Amniotic epithelial cell (primary cell): ENCODE measurements around the gene TJP2.
A peak's percentile ranks its signal among the peaks of the same experiment; 100 is the strongest.

Experiments
- DNase-seq: peaks from one replicate; pipeline ENCODE4 v3.0.0-alpha.2; 2010; ENCODE audit warnings: low read depth

TJP2 gene

DNA sequence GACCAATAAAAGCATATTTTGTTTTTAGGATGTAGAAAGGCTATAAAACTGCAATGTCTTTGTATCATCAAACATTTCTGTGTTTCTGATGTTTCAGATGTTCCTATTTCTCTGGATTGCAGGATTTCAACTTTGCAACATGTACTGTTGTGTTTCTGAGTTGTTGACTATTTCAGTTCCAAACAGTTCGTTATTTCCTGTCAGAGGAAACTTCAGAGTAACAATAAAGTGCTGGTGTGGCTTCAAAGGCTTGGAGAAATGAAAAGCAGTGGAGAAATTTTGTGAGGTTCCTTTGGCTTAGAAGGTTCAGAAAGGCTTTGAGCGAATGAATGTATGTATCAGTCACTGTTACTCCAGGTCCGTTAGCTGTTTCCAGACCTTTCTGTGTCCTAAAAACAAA lies 17.2 kb downstream of the TJP2 start:
- DNase-seq = no peak

DNA sequence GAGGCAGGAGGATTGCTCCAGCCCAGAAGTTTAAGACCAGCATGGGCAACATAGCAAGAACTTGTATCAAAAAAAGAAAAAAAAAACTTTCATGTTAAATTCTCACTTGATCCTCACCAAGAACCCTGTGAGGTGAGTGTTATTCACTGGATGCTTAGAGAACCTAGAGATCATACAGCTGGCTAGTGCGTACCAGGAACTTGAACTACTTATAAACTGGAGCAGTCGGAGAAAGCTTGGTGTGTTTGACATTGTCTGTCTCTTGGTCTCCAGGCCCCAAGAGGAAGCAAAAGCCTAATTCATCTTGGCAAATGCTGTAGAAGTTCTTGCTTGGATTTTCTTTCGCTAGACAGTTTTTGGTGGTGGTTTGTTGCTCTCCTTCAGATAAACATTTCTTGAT lies 18.1 kb downstream of the TJP2 start:
- no peak for DNase-seq

DNA sequence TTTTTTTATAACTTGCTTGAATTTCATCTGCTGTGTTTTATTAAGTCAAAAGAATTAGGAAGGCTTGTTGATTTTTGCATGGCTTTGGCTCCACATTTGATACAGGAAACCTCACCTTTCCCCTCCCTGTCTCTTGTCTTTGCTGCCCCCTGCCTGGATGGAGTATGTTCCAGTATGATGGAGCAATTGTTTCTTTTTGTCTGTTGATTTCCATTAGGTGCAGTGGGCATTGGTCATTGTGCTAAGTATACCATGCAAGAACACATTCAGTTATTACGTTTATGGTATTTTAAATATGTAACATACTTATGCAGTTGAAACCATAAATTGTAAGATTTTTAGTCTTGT lies 19.6 kb downstream of the TJP2 start:
- DNase-seq = no peak

DNA sequence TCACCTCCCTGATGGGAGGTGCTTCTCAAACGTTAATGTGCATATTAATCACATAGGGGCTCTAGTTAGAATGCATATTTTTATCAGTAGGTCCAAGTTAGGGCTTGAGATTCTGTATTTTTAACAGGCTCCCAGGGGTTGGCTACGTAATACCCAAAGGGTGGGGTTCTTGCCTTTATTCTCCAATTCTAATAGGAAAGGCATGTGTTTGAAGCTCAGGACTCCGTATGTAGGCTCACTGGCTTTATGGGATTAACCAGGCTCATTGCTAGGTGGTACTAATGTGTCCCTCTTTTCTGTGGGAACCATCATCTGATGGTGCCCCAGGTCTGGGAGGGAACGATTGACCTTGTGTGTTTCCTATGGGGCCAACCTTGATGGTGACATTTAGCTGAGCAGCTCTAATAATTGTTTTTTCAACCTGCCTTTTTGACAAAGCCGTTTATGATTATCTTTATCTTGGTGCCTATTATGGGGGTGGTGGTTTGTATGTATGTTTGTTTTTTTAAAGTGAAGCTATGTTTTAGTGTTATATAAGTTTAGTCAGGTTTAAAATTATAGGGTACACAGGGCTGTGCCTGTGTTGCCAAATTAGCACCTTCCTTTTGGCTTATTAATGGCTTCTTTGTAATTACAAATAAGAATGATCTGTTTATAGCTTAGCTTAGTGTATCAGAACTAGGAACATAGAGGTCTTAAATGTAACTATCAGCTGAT lies 20.8 kb downstream of the TJP2 start:
- DNase-seq = no peak

DNA sequence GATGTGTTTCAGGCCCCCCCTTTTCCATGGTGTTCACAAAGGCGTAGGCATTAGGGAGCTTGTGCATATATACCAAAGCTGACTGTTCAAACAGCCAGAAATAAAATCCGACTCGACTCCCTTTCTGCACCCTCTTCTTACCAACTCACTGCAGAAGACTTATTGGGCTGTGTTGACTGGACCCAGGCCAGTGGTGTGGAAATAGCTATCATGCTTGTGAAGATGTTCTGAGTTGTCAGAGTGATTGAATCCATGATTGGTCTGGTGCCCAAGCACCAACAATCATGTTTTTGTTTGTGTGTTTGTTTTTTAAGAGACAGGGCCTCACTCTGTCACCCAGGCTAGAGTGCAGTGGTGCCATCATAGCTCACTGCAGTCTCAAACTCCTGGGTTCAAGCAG lies 21.6 kb downstream of the TJP2 start:
- DNase-seq = peak; percentile 27

DNA sequence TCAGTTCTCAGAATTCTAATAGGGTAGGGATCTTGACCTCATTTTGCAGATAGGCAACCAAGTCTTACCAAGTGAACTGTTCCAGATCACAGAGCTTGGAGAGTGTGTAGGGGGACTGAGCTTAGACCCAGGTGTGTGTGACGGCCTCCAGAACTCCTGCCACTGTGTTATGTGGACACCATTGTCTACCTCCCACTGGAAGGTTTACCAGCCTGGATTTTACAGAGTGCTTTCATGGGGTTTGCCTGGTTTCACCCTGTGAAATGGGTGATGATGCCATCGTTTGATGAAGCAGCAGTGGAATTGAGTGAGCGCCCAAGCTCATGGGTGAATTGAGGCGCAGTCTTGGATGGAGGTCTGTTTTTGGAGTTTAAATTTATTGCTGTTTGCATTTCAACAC lies 23.6 kb downstream of the TJP2 start:
- DNase-seq = no peak

DNA sequence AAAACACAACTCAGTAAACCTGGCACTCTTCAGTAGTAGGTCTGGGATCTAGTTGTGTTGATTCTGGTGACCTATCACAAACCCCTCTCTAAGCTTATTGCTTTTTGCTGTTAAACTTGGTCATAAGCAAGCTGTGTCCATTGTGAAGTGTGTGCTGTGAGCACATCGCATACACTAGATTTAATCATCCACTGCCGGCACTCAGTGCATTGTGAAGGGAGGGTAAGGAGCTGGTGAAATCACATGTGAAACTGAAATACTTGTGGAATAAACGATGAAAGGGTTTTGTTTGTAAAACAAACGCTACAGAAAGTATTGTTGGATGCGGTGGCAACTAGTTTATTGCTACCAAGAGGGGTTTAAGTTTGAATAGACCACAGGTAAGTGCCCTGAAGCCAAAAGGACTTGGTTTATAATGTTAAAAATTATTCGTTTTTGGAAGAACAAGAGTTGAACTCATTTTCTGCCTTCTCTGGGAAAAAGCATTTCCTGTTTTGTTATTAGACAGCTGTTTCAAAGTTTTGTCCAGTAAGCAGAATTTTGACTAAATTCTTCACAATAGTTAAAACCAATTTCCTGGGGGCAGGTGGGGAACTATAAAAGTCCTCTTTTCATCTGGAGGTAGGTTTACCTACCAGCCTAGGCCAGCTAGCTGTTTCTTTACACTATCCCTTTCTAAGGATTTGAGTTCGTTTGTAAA lies 24.6 kb downstream of the TJP2 start:
- no peak for DNase-seq

DNA sequence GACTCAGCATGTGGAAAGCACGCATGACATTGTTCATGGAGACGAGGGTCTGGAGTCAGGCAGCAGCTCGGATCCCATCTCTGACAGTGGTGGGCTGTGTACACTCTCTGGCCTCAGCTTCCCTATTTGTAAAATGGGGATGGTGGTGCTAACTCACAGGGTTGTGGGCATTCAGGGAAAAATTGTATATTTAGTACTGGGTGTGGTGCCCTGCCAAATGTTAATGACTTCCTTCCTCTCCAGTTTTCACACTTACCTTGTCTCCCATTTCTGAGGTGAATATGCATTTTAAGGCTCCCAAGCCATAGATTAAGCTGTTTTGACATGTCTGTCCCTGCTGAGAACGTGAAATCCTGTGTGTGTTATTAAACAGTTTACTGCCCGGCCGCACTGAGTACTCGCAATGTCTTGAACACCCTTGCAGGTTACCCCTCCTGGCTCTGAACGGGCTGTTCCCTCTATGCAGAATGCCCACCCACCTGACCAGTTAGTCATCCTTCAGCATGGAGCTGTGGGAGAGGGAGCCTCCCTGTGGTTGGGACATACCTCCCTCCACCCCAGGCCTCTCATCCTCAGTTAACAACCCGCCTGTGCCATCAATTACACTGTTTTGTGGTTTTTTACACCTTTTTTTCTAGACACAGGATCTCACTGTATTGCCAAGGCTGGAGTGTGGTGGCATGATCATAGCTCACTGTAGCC lies 25.8 kb downstream of the TJP2 start:
- peak; percentile 85 for DNase-seq

DNA sequence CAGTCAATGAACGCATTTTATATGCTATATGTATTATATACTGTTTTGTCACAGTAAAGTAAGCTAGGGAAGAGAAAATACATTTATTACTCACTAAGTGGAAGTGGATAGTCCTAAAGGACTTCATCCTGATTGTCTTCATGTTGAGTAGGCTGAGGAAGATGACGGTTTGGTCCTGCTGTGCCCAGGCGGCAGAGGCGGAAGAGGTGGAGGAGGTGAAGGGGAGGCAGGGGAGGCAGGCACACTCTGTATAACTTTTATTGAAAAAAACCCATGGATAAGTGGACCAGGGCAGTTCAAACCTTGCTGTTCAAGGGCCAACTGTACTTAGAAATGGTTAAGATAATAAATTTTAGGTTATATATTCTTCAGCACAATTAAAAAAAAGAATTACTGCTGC lies 28.5 kb downstream of the TJP2 start:
- no peak for DNase-seq

DNA sequence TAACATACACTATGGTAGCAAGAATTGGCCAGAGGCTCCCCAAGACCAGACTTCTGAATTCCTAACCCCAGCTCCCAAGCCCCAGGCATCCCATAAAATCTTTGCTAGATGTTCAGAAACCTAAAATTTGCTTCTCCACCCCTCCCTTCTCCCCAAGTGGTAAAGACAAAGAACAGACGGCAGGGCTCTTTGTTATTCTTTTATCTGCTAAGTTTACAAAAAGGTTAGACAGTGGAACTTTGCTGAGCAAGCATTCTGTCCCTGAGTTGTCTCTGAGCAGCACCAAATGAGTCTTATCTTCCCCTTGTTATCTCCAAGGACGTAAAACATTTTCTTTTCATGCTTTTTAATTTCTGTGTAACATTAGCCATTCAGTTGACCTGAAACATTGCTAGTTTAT lies 30.2 kb downstream of the TJP2 start:
- DNase-seq = peak; percentile 68

DNA sequence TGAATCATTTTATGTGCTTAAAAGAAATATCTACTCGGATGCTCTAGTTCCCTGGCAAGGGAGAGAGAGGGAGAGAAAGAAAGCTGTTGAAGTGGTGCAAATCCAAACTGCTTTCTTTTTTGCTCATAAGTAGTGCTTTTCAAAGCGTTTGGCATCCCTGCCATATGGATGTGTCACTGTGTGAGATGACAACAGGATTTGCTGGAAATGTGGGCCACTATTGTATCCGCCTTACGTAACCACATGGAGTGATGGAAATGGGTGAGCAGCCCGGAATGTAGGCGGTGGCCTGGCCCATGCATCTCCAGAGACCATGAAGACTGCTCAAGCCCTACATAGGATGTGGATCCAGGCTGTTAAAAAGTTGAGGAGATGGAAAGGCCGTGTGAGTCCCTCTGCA lies 30.8 kb downstream of the TJP2 start:
- peak; percentile 27 for DNase-seq

DNA sequence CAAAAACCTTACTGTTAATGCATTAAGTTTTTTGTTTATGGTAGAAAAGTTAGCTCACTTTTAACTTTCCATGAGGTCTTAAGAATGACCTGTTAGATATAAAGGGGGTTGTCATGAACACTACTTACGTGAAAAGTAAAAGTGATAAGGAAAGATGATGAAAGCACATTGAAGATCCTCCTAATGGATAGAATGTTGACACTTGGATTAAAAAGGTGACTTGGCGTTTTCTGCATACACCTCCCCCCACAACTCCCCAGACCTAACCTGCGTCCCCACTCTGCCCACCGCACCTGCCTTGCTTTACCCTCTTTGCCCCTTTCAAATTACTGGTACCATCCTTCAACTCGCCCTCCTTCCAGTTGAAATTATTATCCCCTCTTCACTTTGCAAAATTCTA lies 32.0 kb downstream of the TJP2 start:
- no peak for DNase-seq

DNA sequence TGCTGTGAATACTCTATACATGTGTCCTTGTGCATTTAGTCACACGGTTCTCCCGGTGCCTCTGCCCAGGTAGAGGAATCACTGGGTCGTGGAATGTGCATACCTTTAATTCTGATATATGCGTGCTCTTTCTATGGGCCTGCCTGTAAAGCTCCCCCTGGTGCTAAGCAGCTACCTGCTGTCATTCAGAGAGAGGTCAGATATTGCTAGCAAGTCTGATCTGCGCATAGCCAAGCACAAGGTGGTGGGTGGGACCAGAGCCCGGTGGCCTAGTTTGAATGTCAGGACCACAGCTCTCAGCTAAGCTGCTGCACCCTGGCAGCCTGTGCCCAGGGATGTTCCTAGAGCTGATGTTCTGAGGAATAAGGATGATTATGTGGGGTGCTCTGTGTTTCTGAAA lies 33.4 kb downstream of the TJP2 start:
- DNase-seq = no peak

DNA sequence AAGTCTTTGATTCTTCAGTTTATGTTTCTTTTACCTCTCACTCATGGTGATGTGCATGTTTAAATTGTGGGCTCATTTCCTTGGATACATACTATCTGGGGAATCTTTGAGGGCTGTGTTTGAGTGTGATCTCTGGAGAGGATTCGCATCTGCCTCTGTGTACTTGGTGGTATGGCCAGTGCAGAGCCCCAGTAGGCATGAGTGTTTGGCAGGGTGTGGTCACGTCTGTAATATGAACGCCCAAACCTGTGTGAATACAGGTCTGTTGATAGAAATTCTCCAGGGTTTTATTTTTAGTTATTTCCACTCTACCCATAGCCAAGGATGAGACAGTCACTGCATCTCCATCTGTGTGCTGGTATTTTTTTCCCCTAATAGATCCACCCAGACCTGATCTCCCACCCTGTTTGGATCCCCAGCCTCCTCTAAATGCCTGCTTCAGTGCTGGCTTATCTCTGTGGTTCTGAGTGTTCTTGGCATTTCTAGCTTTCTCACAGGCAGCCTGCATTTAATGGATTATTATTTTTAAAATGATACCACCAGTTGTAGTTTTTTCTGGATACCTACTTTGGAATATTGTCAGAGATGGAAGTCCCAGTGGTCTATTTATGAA lies 37.5 kb downstream of the TJP2 start:
- DNase-seq = no peak

DNA sequence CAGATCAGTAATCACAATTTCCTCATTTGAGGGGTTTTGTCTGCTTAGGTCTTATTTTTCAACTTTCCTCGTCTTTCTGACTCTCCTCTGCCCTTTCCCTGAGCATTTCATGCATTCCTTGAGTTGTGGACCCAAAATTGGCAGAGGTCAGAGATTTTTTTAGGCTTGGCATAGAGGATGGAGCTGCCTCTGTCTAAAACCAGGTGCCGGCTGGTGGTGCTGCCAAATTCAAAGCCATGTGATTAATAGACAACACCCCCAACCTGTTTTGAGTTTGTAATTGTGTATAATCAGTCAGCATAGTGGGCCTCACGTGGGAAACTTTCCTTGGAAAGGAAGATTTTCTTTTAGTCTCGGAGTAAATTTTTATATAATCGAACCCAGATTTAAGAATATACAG lies 39.6 kb downstream of the TJP2 start:
- DNase-seq = no peak

DNA sequence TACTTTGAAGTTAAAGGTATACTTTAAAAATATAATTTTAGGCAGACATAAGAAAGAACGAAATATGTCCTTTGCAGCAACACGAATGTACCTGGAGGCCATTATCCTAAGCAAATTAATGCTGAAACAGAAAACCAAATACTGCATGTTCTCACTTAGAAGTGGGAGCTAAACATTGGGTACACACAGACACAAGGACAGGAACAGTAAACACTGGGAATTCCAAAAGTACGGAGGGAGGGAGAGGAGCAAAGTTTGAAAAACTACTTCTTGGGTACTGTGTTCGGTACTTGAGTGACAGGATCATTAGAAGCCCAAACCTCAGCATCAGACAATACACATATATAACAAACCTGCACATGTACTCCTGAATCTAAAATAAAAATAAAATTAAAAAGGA lies 40.9 kb downstream of the TJP2 start:
- no peak for DNase-seq

DNA sequence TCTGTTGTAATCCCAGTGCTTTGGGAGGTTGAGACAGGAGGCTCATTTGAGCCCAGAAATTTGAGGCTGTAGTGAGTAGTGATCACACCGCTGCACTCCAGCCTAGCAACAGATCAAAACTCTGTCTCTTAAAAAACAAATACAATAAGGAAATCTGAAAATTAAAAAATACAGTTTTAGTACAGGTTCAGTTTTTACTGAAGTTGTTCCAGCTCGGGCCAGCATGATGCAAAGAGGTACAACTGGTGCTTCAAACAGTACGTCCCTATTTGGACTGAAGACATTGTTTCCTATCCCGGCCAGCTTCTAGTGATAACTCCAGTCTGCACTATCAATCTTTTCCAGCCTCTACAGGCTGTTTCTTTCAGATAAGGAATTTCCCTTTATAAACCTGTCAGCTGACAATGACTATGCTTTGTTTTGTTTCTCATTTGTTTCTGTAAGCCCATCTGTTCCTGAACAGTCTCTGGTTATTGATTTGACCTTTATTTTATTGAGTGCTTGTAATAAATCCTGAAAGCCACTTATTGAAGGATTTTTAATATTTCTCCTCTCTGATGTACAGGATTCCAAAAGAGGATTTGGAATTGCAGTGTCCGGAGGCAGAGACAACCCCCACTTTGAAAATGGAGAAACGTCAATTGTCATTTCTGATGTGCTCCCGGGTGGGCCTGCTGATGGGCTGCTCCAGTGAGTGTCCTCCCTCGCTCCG lies 41.9 kb downstream of the TJP2 start:
- peak; percentile 64 for DNase-seq

DNA sequence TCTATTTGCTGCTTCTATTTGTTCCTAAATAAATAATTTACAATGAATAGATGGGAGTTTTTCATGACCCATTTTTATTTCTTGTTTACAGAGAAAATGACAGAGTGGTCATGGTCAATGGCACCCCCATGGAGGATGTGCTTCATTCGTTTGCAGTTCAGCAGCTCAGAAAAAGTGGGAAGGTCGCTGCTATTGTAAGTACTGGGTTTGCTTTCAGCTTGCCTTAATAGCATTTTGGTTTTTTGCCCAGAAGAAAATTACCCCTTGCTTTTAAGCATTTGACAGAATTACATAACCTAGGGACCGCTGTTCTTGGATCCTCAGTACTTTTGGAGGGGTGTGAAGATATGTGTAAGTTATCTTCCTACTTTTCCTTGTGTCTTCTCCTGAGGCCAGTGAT lies 44.1 kb downstream of the TJP2 start:
- no peak for DNase-seq

DNA sequence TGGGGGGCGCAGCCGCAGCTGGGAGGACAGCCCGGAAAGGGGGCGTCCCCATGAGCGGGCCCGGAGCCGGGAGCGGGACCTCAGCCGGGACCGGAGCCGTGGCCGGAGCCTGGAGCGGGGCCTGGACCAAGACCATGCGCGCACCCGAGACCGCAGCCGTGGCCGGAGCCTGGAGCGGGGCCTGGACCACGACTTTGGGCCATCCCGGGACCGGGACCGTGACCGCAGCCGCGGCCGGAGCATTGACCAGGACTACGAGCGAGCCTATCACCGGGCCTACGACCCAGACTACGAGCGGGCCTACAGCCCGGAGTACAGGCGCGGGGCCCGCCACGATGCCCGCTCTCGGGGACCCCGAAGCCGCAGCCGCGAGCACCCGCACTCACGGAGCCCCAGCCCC lies 47.0 kb downstream of the TJP2 start:
- no peak for DNase-seq

DNA sequence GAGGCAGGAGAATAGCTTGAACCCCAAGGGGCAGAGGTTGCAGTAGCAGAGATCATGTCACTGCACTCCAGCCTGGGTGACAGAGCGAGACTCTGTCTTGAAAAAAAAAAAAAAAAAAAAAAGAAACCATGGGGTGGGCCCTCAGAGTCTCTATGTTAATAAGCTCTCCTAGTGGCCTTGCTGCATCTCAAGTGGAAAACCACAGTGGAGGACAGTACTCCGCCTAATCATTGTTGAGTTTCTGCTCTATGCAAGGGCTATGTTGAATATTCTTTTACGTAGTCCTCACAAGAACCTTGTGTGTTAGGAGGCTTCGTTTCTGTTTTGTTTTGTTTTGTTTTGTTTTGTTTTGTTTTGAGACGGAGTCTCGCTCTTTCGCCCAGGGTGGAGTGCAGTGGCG lies 48.9 kb downstream of the TJP2 start:
- DNase-seq = no peak

DNA sequence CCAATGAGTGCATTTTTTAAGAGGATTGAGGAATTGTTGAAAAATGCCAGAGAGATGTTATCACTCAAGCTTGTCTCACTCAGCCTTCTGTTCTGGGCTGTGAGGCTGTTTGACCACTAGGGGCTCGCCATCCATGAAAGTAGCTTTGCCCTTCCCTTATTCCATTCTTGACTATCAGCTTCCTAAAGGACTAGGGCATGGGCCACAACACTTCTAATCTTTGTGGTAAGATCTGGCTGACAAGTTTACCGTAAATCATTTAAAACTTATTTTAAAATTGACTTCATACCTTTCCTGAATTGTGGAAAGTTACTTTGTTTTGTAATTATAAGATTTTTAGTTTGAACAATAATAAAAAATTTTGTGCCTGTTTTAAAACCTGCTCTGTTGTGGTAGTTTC lies 49.5 kb downstream of the TJP2 start:
- peak; percentile 76 for DNase-seq

DNA sequence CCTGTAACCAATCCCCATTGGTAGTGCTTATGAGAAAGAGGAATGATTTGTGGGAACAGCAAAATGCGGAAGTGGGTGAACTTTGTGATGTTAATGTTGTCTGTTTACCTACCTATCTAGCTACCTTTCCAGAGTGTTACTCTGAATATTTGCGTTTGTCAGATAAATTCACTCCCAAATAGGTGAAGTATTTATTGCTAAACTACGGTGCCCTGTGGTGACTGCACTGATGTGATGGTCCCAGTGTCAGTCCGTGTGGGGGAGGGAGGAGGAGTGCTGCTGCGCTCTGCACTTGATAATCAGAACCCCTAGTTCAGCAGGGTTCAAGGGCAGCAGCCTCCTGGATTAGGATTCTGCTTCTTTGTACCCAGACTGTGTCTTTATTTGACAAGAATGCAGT lies 55.3 kb downstream of the TJP2 start:
- DNase-seq = no peak

DNA sequence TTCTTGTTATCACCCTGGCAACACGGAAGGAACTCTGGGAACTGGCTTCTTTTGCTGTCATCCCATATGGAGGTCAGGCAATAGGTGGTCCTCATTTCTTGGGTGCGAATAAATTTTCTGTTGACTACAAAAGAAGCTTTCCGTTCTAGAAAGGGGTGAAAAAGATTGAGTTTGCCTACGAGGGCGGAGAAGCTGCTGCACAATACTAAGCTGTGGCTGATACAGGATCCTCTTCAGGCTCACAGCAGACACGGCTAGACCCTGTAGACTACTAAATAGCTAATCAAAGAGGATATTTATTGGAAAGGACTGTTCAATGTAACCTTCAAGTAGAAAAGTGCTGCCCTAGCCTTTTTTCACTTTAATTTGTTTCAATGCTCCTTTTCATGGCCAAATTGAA lies 58.1 kb downstream of the TJP2 start:
- no peak for DNase-seq
